WTC11 (cell line): ENCODE results near the gene CTNNA2. TPM values are rescaled to one million over a fixed set of nuclear protein-coding genes. Genes with fewer than 3 reads are reported as not detected.

Experiments used
- ATAC-seq: fragments of 200-7000 bp; cut with Tn5 transposase; 2 replicates; pipeline ENCODE4 v1.10.0; 2021; ENCODE audit warnings: mild to moderate bottlenecking, moderate library complexity
- CTCF ChIA-PET: fragments of 300-600 bp; sonication (Branson Sonifier 250); formaldehyde crosslinking; loops from one replicate; lab custom pipeline; 2021; ENCODE audit warnings: antibody characterized with exemption; lab: Charles Lee
- POLR2A ChIA-PET: fragments of 350-600 bp; sonication (Branson Sonifier 250); formaldehyde crosslinking; loops from one replicate; lab custom pipeline; 2021; ENCODE audit warnings: antibody characterized with exemption; lab: Charles Lee
- DNase-seq: peaks from one replicate; pipeline ENCODE4 v3.0.0; 2021; ENCODE audit warnings: low spot score
- H3K27ac Mint-ChIP-seq: 2 replicates; pipeline ENCODE4 v1.8.0; 2021; ENCODE audit warnings: mixed read lengths
- H3K27me3 Mint-ChIP-seq: 2 replicates; pipeline ENCODE4 v1.8.0; 2021; ENCODE audit warnings: low read depth, mild to moderate bottlenecking, moderate library complexity, mixed read lengths
- H3K36me3 Mint-ChIP-seq: 2 replicates; pipeline ENCODE4 v1.8.0; 2021; ENCODE audit warnings: mixed read lengths
- H3K4me1 Mint-ChIP-seq: 2 replicates; pipeline ENCODE4 v1.8.0; 2022; ENCODE audit warnings: mixed read lengths
- H3K4me3 Mint-ChIP-seq: 2 replicates; pipeline ENCODE4 v1.8.0; 2021; ENCODE audit warnings: mild to moderate bottlenecking, moderate library complexity, mixed read lengths
- H3K9me3 Mint-ChIP-seq: 2 replicates; pipeline ENCODE4 v1.8.0; 2021; ENCODE audit warnings: mixed read lengths
- AFF4 ChIP-seq: sonication (generic); formaldehyde crosslinking; IDR thresholded peaks from 2 replicates; pipeline ENCODE4 v1.8.1; 2023; ENCODE audit warnings: mild to moderate bottlenecking, missing genetic modification reagents, borderline replicate concordance
- E2F5 ChIP-seq: sonication (generic); formaldehyde crosslinking; IDR thresholded peaks from 2 replicates; pipeline ENCODE4 v1.8.1; 2022; ENCODE audit warnings: mild to moderate bottlenecking, moderate library complexity, missing genetic modification reagents
- ELF4 ChIP-seq: sonication (generic); formaldehyde crosslinking; IDR thresholded peaks from 2 replicates; pipeline ENCODE4 v1.8.1; 2022; ENCODE audit warnings: low read depth, mild to moderate bottlenecking, moderate library complexity, missing genetic modification reagents
- FOXP1 ChIP-seq: sonication (generic); formaldehyde crosslinking; IDR thresholded peaks from 2 replicates; pipeline ENCODE4 v1.8.0; 2022; ENCODE audit warnings: missing genetic modification reagents, mild to moderate bottlenecking, moderate library complexity, borderline replicate concordance
- FOXP4 ChIP-seq: sonication (generic); formaldehyde crosslinking; IDR thresholded peaks from 2 replicates; pipeline ENCODE4 v1.8.0; 2022; ENCODE audit warnings: mild to moderate bottlenecking, missing genetic modification reagents
- GTF2I ChIP-seq: fragments of 250-450 bp; sonication (Bioruptor Pico); conservative IDR thresholded peaks from 2 replicates; pipeline ENCODE4 v1.4.0; 2021; ENCODE audit warnings: mild to moderate bottlenecking
- IRF1 ChIP-seq: sonication (generic); formaldehyde crosslinking; IDR thresholded peaks from 2 replicates; pipeline ENCODE4 v1.8.0; 2023; ENCODE audit warnings: missing genetic modification reagents
- JAZF1 ChIP-seq: fragments of 250-450 bp; sonication (Bioruptor Pico); IDR thresholded peaks from 2 replicates; pipeline ENCODE4 v1.9.0; 2021; ENCODE audit warnings: moderate library complexity, mild to moderate bottlenecking, inconsistent platforms
- KAT7 ChIP-seq: sonication (generic); formaldehyde crosslinking; IDR thresholded peaks from 2 replicates; pipeline ENCODE4 v1.8.1; 2023; ENCODE audit warnings: missing genetic modification reagents, mild to moderate bottlenecking, borderline replicate concordance
- OVOL2 ChIP-seq: fragments of 250-450 bp; sonication (Bioruptor Pico); IDR thresholded peaks from 2 replicates; pipeline ENCODE4 v1.9.0; 2021; ENCODE audit warnings: mild to moderate bottlenecking, borderline replicate concordance
- PREB ChIP-seq: sonication (generic); formaldehyde crosslinking; IDR thresholded peaks from 2 replicates; pipeline ENCODE4 v1.8.1; 2022; ENCODE audit warnings: mild to moderate bottlenecking, missing genetic modification reagents, moderate library complexity, borderline replicate concordance
- SP1 ChIP-seq: sonication (generic); formaldehyde crosslinking; conservative IDR thresholded peaks from 2 replicates; pipeline ENCODE4 v1.8.1; 2022; ENCODE audit warnings: missing genetic modification reagents
- TCF7 ChIP-seq: sonication (generic); formaldehyde crosslinking; IDR thresholded peaks from 2 replicates; pipeline ENCODE4 v1.8.0; 2022; ENCODE audit warnings: mild to moderate bottlenecking, low read depth, missing genetic modification reagents, moderate library complexity
- TP53 ChIP-seq: sonication (generic); formaldehyde crosslinking; IDR thresholded peaks from 2 replicates; pipeline ENCODE4 v1.8.1; 2023; ENCODE audit warnings: mild to moderate bottlenecking, missing genetic modification reagents
- USF1 ChIP-seq: sonication (generic); formaldehyde crosslinking; IDR thresholded peaks from 2 replicates; pipeline ENCODE4 v1.8.0; 2022; ENCODE audit warnings: mild to moderate bottlenecking, missing genetic modification reagents
- ZMAT4 ChIP-seq: fragments of 250-450 bp; sonication (Bioruptor Pico); IDR thresholded peaks from 2 replicates; pipeline ENCODE4 v1.9.0; 2021; ENCODE audit warnings: mild to moderate bottlenecking
- ZNF317 ChIP-seq: sonication (generic); formaldehyde crosslinking; IDR thresholded peaks from 2 replicates; pipeline ENCODE4 v1.8.1; 2023; ENCODE audit warnings: low read depth, mild to moderate bottlenecking, moderate library complexity, missing genetic modification reagents, borderline replicate concordance
- total RNA-seq: library from RNA; stranded (reverse); gene quantifications from 3 replicates; pipeline ENCODE4 v1.2.3, GENCODE V29; 2021

CTNNA2 gene
- total RNA-seq, 1 experiment from 2014 or later: 3.8 TPM

- TF ChIP-seq FOXP4 (CRISPR knock-in tag): no peak
- TF ChIP-seq KAT7 (CRISPR knock-in tag): no peak
- no peak for TF ChIP-seq SP1
- TF ChIP-seq USF1 (CRISPR knock-in tag): no peak
Observed at GRCh38 chr2:79686884-79687283, 174.0 kb downstream of the CTNNA2 start (continued).

- no peaks in the 10 kb centered on the region for H3K27me3 Mint-ChIP-seq
- H3K4me1 Mint-ChIP-seq: peaks cover 2% of the 10 kb centered on the region
- peaks cover 8% of the 10 kb centered on the region for H3K36me3 Mint-ChIP-seq
- TF ChIP-seq ZMAT4 (no peak), FOXP1 (CRISPR knock-in tag) (no peak), GTF2I (no peak), OVOL2 (CRISPR knock-in tag) (no peak), JAZF1 (CRISPR knock-in tag) (no peak), IRF1 (no peak), TP53 (no peak), PREB (CRISPR knock-in tag) (no peak), ZNF317 (CRISPR knock-in tag) (no peak)
- TF ChIP-seq, all 79 proteins: peak for 0
- Mint-ChIP-seq H3K4me3 (no peak overlapping the region), H3K27ac (no peak overlapping the region; the same call in 1 of the 2 replicates), H3K9me3 (peaks cover 16% of the 10 kb centered on the region)
- CTCF ChIA-PET: no interaction called here
- DNase-seq: no peak
- POLR2A ChIA-PET: no interaction called here
- no peak for ATAC-seq
Observed at GRCh38 chr2:79695248-79695647, 182.4 kb downstream of the CTNNA2 start.

- ATAC-seq: no peak
- POLR2A ChIA-PET: no interaction called here
- H3K27ac Mint-ChIP-seq: no peak overlapping the region
- CTCF ChIA-PET: no interaction called here
- H3K27me3 Mint-ChIP-seq: no peaks in the 10 kb centered on the region
- no peak for DNase-seq
- H3K36me3 Mint-ChIP-seq: peaks cover 3% of the 10 kb centered on the region
- peaks cover 4% of the 10 kb centered on the region for H3K9me3 Mint-ChIP-seq
- TF ChIP-seq AFF4 (CRISPR knock-in tag) (no peak), TCF7 (CRISPR knock-in tag) (no peak), ZNF317 (CRISPR knock-in tag) (no peak), E2F5 (CRISPR knock-in tag) (no peak), ELF4 (CRISPR knock-in tag) (no peak)
- H3K4me3 Mint-ChIP-seq: no peak overlapping the region
- H3K4me1 Mint-ChIP-seq: peaks cover 5% of the 10 kb centered on the region
Observed at GRCh38 chr2:79697200-79697599, 184.3 kb downstream of the CTNNA2 start.
